ENCODE data around the gene CISH.

Gene CISH

GRCh38 chr3:50616770-50617095 lies 5.2 kb upstream of the CISH start:
- DNase-seq (ENCODE audit: low read depth) = no peak
- no peak for TF ChIP-seq CTCF (conservative IDR thresholded peaks at IDR 0.05; ENCODE audit: low read depth, low read length)
- peak overlapping the region; percentile 73 for H3K4me3 ChIP-seq (ENCODE audit: low read length)

GRCh38 chr3:50616003-50616769 lies 4.6 kb upstream of the CISH start:
- peak overlapping the region; percentile 73 for H3K4me3 ChIP-seq (ENCODE audit: low read length)
- peak; percentile 100 for TF ChIP-seq CTCF (conservative IDR thresholded peaks at IDR 0.05; ENCODE audit: low read depth, low read length)
- DNase-seq (ENCODE audit: low read depth) = no peak

GRCh38 chr3:50615190-50615589 lies 3.6 kb upstream of the CISH start:
- no peak for TF ChIP-seq CTCF (conservative IDR thresholded peaks at IDR 0.05; ENCODE audit: low read depth, low read length)
- no peak for DNase-seq (ENCODE audit: low read depth)
- H3K4me3 ChIP-seq (ENCODE audit: low read length) = no peak overlapping the region

- H3K4me3 ChIP-seq (ENCODE audit: low read length) = no peak overlapping the region
- no peak for TF ChIP-seq CTCF (conservative IDR thresholded peaks at IDR 0.05; ENCODE audit: low read depth, low read length)
- DNase-seq (ENCODE audit: low read depth) = no peak
Measured at GRCh38 chr3:50612970-50613846, 1.6 kb upstream of the CISH start.

- no peak for TF ChIP-seq CTCF (conservative IDR thresholded peaks at IDR 0.05; ENCODE audit: low read depth, low read length)
- DNase-seq (ENCODE audit: low read depth) = no peak
- H3K4me3 ChIP-seq (ENCODE audit: low read length) = peak overlapping the region; percentile 57
Measured at GRCh38 chr3:50612234-50612882, 784 bp upstream of the CISH start.

GRCh38 chr3:50610992-50611463 lies 546 bp downstream of the CISH start:
- no peak for TF ChIP-seq CTCF (conservative IDR thresholded peaks at IDR 0.05; ENCODE audit: low read depth, low read length)
- H3K4me3 ChIP-seq (ENCODE audit: low read length) = peak overlapping the region; percentile 57
- DNase-seq (ENCODE audit: low read depth) = no peak
